Measurements from ENCODE around the gene TKT.

- TF ChIP-seq CTCF (conservative IDR thresholded peaks at IDR 0.05): no peak
- TF ChIP-seq ZFX (IDR thresholded peaks at IDR 0.05): no peak
Measured at GRCh38 chr3:53226142-53226840, 29.5 kb downstream of the TKT start.
